HL-60 (cell line): ENCODE results near the gene LRP1B.

Experiments
- DNase-seq, 2 experiments: peaks; one replicate each; pipeline ENCODE4 v3.0.0-alpha.2; 2010 to 2020; ENCODE audit warnings: low read depth in 1 of 2, low spot score in 1 of 2
- H3K27ac ChIP-seq: fragments of 250-450 bp; sonication (Bioruptor Pico); replicated peaks from 2 replicates; pipeline ENCODE4 v1.5.1; 2020; ENCODE audit warnings: mild to moderate bottlenecking, moderate library complexity
- H3K27me3 ChIP-seq: fragments of 250-450 bp; sonication (Bioruptor Pico); 2 replicates; pipeline ENCODE4 v1.5.1; 2021; ENCODE audit warnings: mild to moderate bottlenecking, moderate library complexity; ENCODE audit not compliant: insufficient read depth, poor library complexity, severe bottlenecking
- H3K4me3 ChIP-seq: replicated peaks from 2 replicates; pipeline ENCODE4 v1.5.1; 2011; ENCODE audit warnings: mild to moderate bottlenecking, control low read depth, low read length; ENCODE audit not compliant: insufficient read depth
- CTCF ChIP-seq: IDR thresholded peaks from one replicate; pipeline ENCODE4 v1.5.1; 2011; ENCODE audit warnings: low read length, control low read depth, inconsistent platforms; ENCODE audit not compliant: insufficient read depth
- GABPA ChIP-seq: IDR thresholded peaks from 2 replicates; pipeline ENCODE4 v1.6.1; 2012; ENCODE audit warnings: low read depth
- POLR2AphosphoS5 ChIP-seq: IDR thresholded peaks from 2 replicates; pipeline ENCODE4 v1.6.1; 2012; ENCODE audit warnings: low read depth
- REST ChIP-seq: IDR thresholded peaks from 2 replicates; pipeline ENCODE4 v1.6.1; 2012; ENCODE audit warnings: low read depth; ENCODE audit not compliant: insufficient replicate concordance
- SPI1 ChIP-seq: IDR thresholded peaks from 2 replicates; pipeline ENCODE4 v1.6.1; 2012; ENCODE audit warnings: low read depth, mild to moderate bottlenecking, borderline replicate concordance

The LRP1B gene

GRCh38 chr2:142025394-142025793, 105.4 kb downstream of the LRP1B start:
- TF ChIP-seq CTCF, result no peak
- TF ChIP-seq SPI1, result no peak
- TF ChIP-seq REST, result no peak
- Histone ChIP-seq H3K27me3 (no peaks in the 10 kb centered on the region), H3K27ac (no peak overlapping the region), H3K4me3 (no peak overlapping the region)
- no peak for DNase-seq

- TF ChIP-seq SPI1, result no peak
- H3K27me3 ChIP-seq, result no peaks in the 10 kb centered on the region
- no peak overlapping the region for H3K4me3 ChIP-seq
- DNase-seq, result no peak
- H3K27ac ChIP-seq, result no peak overlapping the region
Measured at GRCh38 chr2:142020368-142020767, 110.4 kb downstream of the LRP1B start.

GRCh38 chr2:142014536-142014935, 116.3 kb downstream of the LRP1B start:
- no peak overlapping the region for H3K4me3 ChIP-seq
- no peak for DNase-seq
- no peak overlapping the region for H3K27ac ChIP-seq
- no peaks in the 10 kb centered on the region for H3K27me3 ChIP-seq
- no peak for TF ChIP-seq GABPA
- TF ChIP-seq POLR2AphosphoS5, result no peak
- no peak for TF ChIP-seq CTCF
- TF ChIP-seq SPI1, result no peak
- no peak for TF ChIP-seq REST

- H3K27ac ChIP-seq, result no peak overlapping the region
- no peaks in the 10 kb centered on the region for H3K27me3 ChIP-seq
- no peak overlapping the region for H3K4me3 ChIP-seq
- no peak for DNase-seq
- TF ChIP-seq SPI1 (no peak), POLR2AphosphoS5 (no peak), CTCF (no peak), GABPA (no peak), REST (no peak)
Measured at GRCh38 chr2:142012797-142013196, 118.0 kb downstream of the LRP1B start.
